Caco-2 (cell line): Measurements from ENCODE around the gene PRRG1. TPM values are rescaled to one million over a fixed set of nuclear protein-coding genes. Genes with fewer than 3 reads are reported as not detected.

Source experiments
- BruUV-seq: library from RNA; stranded (reverse); fragments of 400-500 nt; replicated peaks from 2 replicates; lab custom pipeline; 2021; lab: Mats Ljungman, UMichigan
- CTCF ChIA-PET: fragments of 300-600 bp; sonication (Branson Sonifier 250); formaldehyde crosslinking; loops from one replicate; lab custom pipeline; 2022; ENCODE audit warnings: antibody characterized with exemption; lab: Charles Lee
- POLR2A ChIA-PET: fragments of 300-600 bp; sonication (Branson Sonifier 250); formaldehyde crosslinking; loops from one replicate; lab custom pipeline; 2022; ENCODE audit warnings: antibody characterized with exemption; lab: Charles Lee
- DNase-seq, 2 experiments: peaks; one replicate each; pipeline versions ENCODE4 v3.0.0 to v3.0.0-alpha.2; 2020 to 2022
- H3K27me3 ChIP-seq: replicated peaks from 2 replicates; pipeline ENCODE4 v1.6.0; 2011; ENCODE audit warnings: low read length; ENCODE audit not compliant: control insufficient read depth, insufficient read depth
- H3K36me3 ChIP-seq: 2 replicates; pipeline ENCODE4 v1.5.1; 2011; ENCODE audit warnings: low read length; ENCODE audit not compliant: control insufficient read depth, insufficient read depth
- H3K4me1 ChIP-seq: fragments of 250-450 bp; sonication (Bioruptor Pico); 2 replicates; pipeline ENCODE4 v1.5.1; 2020; ENCODE audit warnings: mild to moderate bottlenecking
- H3K4me3 ChIP-seq: 2 replicates; pipeline ENCODE4 v1.5.1; 2011; ENCODE audit warnings: low read depth, mild to moderate bottlenecking, control low read depth, low read length
- H3K9me3 ChIP-seq: fragments of 250-450 bp; sonication (Bioruptor Pico); 2 replicates; pipeline ENCODE4 v1.5.1; 2020; ENCODE audit warnings: mild to moderate bottlenecking, moderate library complexity
- H3K27ac Mint-ChIP-seq: one replicate; pipeline ENCODE4 v1.8.0; 2022; ENCODE audit warnings: mixed read lengths; ENCODE audit not compliant: unreplicated experiment
- H3K27me3 Mint-ChIP-seq: one replicate; pipeline ENCODE4 v1.8.0; 2022; ENCODE audit warnings: mixed read lengths; ENCODE audit not compliant: insufficient read depth, unreplicated experiment
- H3K36me3 Mint-ChIP-seq: one replicate; pipeline ENCODE4 v1.8.0; 2022; ENCODE audit warnings: mild to moderate bottlenecking, mixed read lengths; ENCODE audit not compliant: insufficient read depth, unreplicated experiment
- H3K4me1 Mint-ChIP-seq: one replicate; pipeline ENCODE4 v1.8.0; 2022; ENCODE audit warnings: low read depth, mixed read lengths; ENCODE audit not compliant: unreplicated experiment
- H3K4me3 Mint-ChIP-seq: one replicate; pipeline ENCODE4 v1.8.0; 2022; ENCODE audit warnings: mild to moderate bottlenecking, moderate library complexity, mixed read lengths; ENCODE audit not compliant: unreplicated experiment
- H3K9me3 Mint-ChIP-seq: one replicate; pipeline ENCODE4 v1.8.0; 2022; ENCODE audit warnings: mixed read lengths; ENCODE audit not compliant: unreplicated experiment
- CTCF ChIP-seq, 2 experiments: fragments of 200-600 bp in 1 of 2; IDR thresholded peaks; 1 replicate in 1 of 2; 2 replicates in 1 of 2; pipeline versions ENCODE4 v1.5.1 to v1.8.0; 2011 to 2022; ENCODE audit warnings: antibody characterized with exemption in 1 of 2, control low read depth in 1 of 2, inconsistent platforms in 1 of 2, low read depth in 1 of 2, low read length in 1 of 2, mild to moderate bottlenecking in 1 of 2, moderate library complexity in 1 of 2; ENCODE audit not compliant: insufficient read depth in 1 of 2, severe bottlenecking in 1 of 2, unreplicated experiment in 1 of 2
- intact Hi-C: fragments of 100-400 bp; cut with micrococcal nuclease; formaldehyde crosslinking; loops from one replicate; pipeline ENCODE4 v1.10.0; 2022; ENCODE audit not compliant: unreplicated experiment
- total RNA-seq: library from RNA; stranded (reverse); gene quantifications from 2 replicates; pipeline ENCODE4 v1.2.3, GENCODE V29; 2022

PRRG1 gene
- total RNA-seq, 1 experiment from 2014 or later: 14.0 TPM

- Histone ChIP-seq H3K27me3 (no peaks in the 10 kb centered on the region), H3K4me1 (no peaks in the 10 kb centered on the region), H3K36me3 (no peaks in the 10 kb centered on the region), H3K4me3 (no peak overlapping the region), H3K9me3 (no peaks in the 10 kb centered on the region)
- intact Hi-C loops: no loop called here
- DNase-seq: no peak
- Mint-ChIP-seq H3K4me1 (no peaks in the 10 kb centered on the region), H3K36me3 (no peaks in the 10 kb centered on the region), H3K27me3 (no peaks in the 10 kb centered on the region), H3K4me3 (no peak overlapping the region), H3K27ac (no peak overlapping the region), H3K9me3 (no peaks in the 10 kb centered on the region)
- CTCF ChIA-PET: no interaction called here
- POLR2A ChIA-PET: no interaction called here
- TF ChIP-seq CTCF (IDR thresholded peaks at IDR 0.05; ENCODE audit: insufficient read depth in 1 of 2, low read depth in 1 of 2, low read length in 1 of 2, severe bottlenecking in 1 of 2, unreplicated experiment in 1 of 2): no peak
- no TSS peak for BruUV-seq
These were observed 18.8 kb downstream of the PRRG1 start for GRCh38 chrX:37367946-37368345.

GRCh38 chrX:37370499-37371141 lies 21.5 kb downstream of the PRRG1 start:
- Mint-ChIP-seq H3K4me3 (no peak overlapping the region), H3K9me3 (no peaks in the 10 kb centered on the region), H3K36me3 (no peaks in the 10 kb centered on the region), H3K27me3 (no peaks in the 10 kb centered on the region), H3K4me1 (no peaks in the 10 kb centered on the region), H3K27ac (no peak overlapping the region)
- no peak overlapping the region for H3K4me3 ChIP-seq
- no peaks in the 10 kb centered on the region for H3K4me1 ChIP-seq
- no peak for TF ChIP-seq CTCF (IDR thresholded peaks at IDR 0.05; ENCODE audit: insufficient read depth in 1 of 2, low read depth in 1 of 2, low read length in 1 of 2, severe bottlenecking in 1 of 2, unreplicated experiment in 1 of 2)
- DNase-seq: no peak
- CTCF ChIA-PET: no interaction called here
- no peaks in the 10 kb centered on the region for H3K9me3 ChIP-seq
- POLR2A ChIA-PET: no interaction called here
- no peaks in the 10 kb centered on the region for H3K36me3 ChIP-seq
- intact Hi-C loops: no loop called here
- no TSS peak for BruUV-seq
- H3K27me3 ChIP-seq: no peaks in the 10 kb centered on the region

- Mint-ChIP-seq H3K4me3 (no peak overlapping the region), H3K9me3 (no peaks in the 10 kb centered on the region), H3K27ac (no peak overlapping the region), H3K4me1 (no peaks in the 10 kb centered on the region), H3K36me3 (no peaks in the 10 kb centered on the region), H3K27me3 (no peaks in the 10 kb centered on the region)
- intact Hi-C loops: no loop called here
- DNase-seq: no peak
- H3K36me3 ChIP-seq: no peaks in the 10 kb centered on the region
- no peak overlapping the region for H3K4me3 ChIP-seq
- POLR2A ChIA-PET: no interaction called here
- H3K9me3 ChIP-seq: no peaks in the 10 kb centered on the region
- no TSS peak for BruUV-seq
- no peaks in the 10 kb centered on the region for H3K27me3 ChIP-seq
- CTCF ChIA-PET: no interaction called here
- TF ChIP-seq CTCF (IDR thresholded peaks at IDR 0.05; ENCODE audit: insufficient read depth in 1 of 2, low read depth in 1 of 2, low read length in 1 of 2, severe bottlenecking in 1 of 2, unreplicated experiment in 1 of 2): no peak
- H3K4me1 ChIP-seq: no peaks in the 10 kb centered on the region
These were observed 22.4 kb downstream of the PRRG1 start for GRCh38 chrX:37371578-37371991.
